Neutrophil (primary cell): ENCODE results near the gene HBEGF.

Experiments
- H3K27ac ChIP-seq: fragments of 200-600 bp; sonication (generic); 2 replicates; pipeline ENCODE4 v1.5.1; 2016; ENCODE audit warnings: mild to moderate bottlenecking, moderate library complexity
- H3K27me3 ChIP-seq: fragments of 200-600 bp; sonication (generic); 2 replicates; pipeline ENCODE4 v1.6.0; 2016; ENCODE audit warnings: mild to moderate bottlenecking
- H3K36me3 ChIP-seq: fragments of 200-600 bp; sonication (generic); 2 replicates; pipeline ENCODE4 v1.5.1; 2017
- H3K4me1 ChIP-seq, 2 experiments: fragments of 200-600 bp in 1 of 2; sonication (generic) in 1 of 2; 1 replicate in 1 of 2; 2 replicates in 1 of 2; pipeline versions ENCODE4 v1.5.1 to v1.6.1; 2013 to 2016; ENCODE audit warnings: low read depth in 1 of 2, low read length in 1 of 2, mild to moderate bottlenecking in 1 of 2, moderate library complexity in 1 of 2; ENCODE audit not compliant: control insufficient read depth in 1 of 2, insufficient read depth in 1 of 2
- H3K4me3 ChIP-seq, 2 experiments: fragments of 200-600 bp in 1 of 2; sonication (generic) in 1 of 2; 1 replicate in 1 of 2; 2 replicates in 1 of 2; pipeline ENCODE4 v1.5.1; 2013 to 2016; ENCODE audit warnings: low read depth in 1 of 2, low read length in 1 of 2, mild to moderate bottlenecking in 1 of 2, moderate library complexity in 1 of 2
- H3K9me3 ChIP-seq: fragments of 200-600 bp; sonication (generic); 2 replicates; pipeline ENCODE4 v1.5.1; 2016
- TF ChIP-seq, protein P1 (sequence below): fragments of 200-600 bp; sonication (generic); IDR thresholded peaks from 2 replicates; pipeline ENCODE4 v1.5.1; 2016; ENCODE audit warnings: antibody characterized with exemption

The HBEGF gene

DNA sequence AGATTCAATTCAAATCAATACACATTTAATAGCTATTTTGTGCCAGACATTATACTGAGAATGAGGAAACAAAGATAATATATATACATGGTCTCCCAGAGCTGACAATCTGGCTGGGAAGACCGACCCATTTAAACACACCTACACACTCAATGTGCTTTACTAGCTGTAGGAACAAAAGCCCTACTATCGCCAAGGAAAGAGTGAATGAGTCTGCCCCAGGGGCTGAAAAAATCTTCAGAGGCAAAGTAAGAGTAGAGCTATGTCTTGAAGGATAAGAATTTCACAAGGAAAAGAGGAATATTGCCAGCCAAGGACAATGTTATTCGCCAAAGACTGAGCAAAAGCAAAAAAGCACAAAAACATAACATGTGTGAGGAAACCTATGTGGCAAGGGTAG, 50.1 kb downstream of the HBEGF start:
- no peak overlapping the region for H3K27ac ChIP-seq
- no peaks in the 10 kb centered on the region for H3K9me3 ChIP-seq
- TF ChIP-seq, protein P1, sequence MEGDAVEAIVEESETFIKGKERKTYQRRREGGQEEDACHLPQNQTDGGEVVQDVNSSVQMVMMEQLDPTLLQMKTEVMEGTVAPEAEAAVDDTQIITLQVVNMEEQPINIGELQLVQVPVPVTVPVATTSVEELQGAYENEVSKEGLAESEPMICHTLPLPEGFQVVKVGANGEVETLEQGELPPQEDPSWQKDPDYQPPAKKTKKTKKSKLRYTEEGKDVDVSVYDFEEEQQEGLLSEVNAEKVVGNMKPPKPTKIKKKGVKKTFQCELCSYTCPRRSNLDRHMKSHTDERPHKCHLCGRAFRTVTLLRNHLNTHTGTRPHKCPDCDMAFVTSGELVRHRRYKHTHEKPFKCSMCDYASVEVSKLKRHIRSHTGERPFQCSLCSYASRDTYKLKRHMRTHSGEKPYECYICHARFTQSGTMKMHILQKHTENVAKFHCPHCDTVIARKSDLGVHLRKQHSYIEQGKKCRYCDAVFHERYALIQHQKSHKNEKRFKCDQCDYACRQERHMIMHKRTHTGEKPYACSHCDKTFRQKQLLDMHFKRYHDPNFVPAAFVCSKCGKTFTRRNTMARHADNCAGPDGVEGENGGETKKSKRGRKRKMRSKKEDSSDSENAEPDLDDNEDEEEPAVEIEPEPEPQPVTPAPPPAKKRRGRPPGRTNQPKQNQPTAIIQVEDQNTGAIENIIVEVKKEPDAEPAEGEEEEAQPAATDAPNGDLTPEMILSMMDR: no peak
- no peaks in the 10 kb centered on the region for H3K27me3 ChIP-seq
- no peak overlapping the region for H3K4me3 ChIP-seq
- no peaks in the 10 kb centered on the region for H3K36me3 ChIP-seq
- H3K4me1 ChIP-seq: no peaks in the 10 kb centered on the region

DNA sequence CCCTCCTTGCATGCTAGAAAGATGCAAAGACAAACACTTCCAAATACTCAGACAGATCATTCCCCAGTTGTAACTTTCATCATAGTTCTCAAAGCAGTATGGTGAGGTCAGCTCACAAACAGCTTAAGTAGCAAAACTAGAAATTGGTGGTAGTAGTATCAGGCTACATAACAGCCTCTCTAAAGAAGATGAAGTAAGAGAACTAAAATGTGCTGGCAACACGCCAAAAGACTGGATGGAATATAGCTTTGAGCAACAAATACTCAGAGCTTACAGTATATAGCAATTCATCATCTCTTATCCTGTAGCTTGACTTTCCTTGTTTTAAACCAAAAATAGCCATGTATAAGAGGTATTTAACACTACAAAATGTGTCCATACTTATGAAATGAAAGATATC, 51.0 kb downstream of the HBEGF start:
- Histone ChIP-seq H3K4me3 (no peak overlapping the region), H3K36me3 (no peaks in the 10 kb centered on the region), H3K27ac (no peak overlapping the region), H3K27me3 (no peaks in the 10 kb centered on the region), H3K9me3 (no peaks in the 10 kb centered on the region), H3K4me1 (no peaks in the 10 kb centered on the region)
- TF ChIP-seq, protein P1: no peak

DNA sequence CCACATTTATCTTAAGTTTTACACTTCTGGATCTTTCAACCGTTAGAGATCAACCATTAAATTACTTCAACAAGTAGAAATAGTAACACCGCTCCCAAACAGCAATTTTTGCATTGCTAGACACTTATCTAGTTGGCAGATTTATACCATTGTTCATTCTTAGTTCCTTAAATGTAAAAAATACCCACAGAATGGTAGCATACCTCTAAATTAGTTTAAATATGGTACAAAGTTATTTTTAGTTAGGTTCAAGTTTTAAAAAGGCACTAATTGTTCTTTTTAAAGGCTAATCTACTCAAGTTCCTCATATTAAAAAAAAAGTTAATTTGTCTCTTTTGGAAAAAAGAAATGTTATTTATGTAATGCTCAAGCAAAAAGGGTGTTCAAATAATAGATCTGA, 51.6 kb downstream of the HBEGF start:
- no peaks in the 10 kb centered on the region for H3K4me1 ChIP-seq
- H3K36me3 ChIP-seq: no peaks in the 10 kb centered on the region
- TF ChIP-seq, protein P1: no peak
- H3K27me3 ChIP-seq: no peaks in the 10 kb centered on the region
- no peak overlapping the region for H3K4me3 ChIP-seq
- no peaks in the 10 kb centered on the region for H3K9me3 ChIP-seq
- no peak overlapping the region for H3K27ac ChIP-seq

DNA sequence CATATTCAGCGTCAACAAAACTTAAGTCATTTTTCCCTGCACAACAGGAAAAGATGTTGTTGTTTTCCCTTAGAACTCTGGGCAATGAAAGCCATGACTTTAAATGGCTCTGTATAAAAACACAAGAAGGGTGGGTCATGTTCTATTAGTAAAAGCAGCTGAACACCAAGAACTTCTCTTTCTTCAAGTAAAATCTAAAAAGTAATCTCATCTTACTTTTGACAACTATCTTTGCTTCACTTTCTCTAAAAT, 52.6 kb downstream of the HBEGF start:
- TF ChIP-seq, protein P1: no peak

DNA sequence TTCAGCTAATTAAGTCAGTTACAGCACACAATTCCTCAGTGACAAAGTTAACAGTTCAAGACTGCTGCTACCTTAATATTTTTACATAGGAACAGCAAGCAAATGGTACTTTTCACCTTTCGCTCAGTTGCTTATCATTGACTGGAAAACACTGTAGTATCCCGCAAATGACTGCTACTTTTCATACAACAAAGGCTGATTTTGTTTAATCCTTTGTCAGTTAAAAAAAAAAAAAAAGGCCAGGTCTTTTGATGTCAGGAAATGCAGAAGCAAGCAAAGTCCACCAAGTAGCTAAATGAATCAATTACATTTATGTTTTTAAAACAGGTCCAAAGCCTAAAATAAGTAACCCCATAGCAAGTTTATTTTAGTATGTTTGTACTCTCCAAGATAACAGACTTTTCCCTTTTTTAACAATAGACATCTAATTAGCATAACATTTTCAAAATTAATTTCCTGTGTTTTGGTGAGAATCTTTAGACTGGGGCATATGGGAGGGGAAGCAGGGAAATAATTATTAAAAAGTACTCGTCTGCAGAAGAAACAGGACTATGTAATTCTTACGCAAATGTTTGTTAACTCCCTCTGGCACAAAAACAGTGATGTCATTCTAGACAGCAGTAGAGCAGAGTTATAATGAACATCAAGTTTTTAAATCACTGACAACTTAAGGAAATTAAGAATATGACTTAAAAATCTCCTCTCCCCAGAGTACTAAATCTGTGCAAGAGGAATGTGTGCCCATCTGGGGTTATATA, 53.1 kb downstream of the HBEGF start:
- no peak overlapping the region for H3K4me3 ChIP-seq
- H3K27me3 ChIP-seq: no peaks in the 10 kb centered on the region
- no peaks in the 10 kb centered on the region for H3K36me3 ChIP-seq
- no peaks in the 10 kb centered on the region for H3K4me1 ChIP-seq
- TF ChIP-seq, protein P1: no peak
- H3K27ac ChIP-seq: no peak overlapping the region
- no peaks in the 10 kb centered on the region for H3K9me3 ChIP-seq

More for the DNA sequence above, 52.6 kb downstream of the HBEGF start:
- Histone ChIP-seq H3K4me1 (no peaks in the 10 kb centered on the region), H3K4me3 (no peak overlapping the region), H3K27me3 (no peaks in the 10 kb centered on the region), H3K36me3 (no peaks in the 10 kb centered on the region), H3K9me3 (no peaks in the 10 kb centered on the region), H3K27ac (no peak overlapping the region)
